ENCODE measurements around the gene TMEM214.

Gene TMEM214

DNA sequence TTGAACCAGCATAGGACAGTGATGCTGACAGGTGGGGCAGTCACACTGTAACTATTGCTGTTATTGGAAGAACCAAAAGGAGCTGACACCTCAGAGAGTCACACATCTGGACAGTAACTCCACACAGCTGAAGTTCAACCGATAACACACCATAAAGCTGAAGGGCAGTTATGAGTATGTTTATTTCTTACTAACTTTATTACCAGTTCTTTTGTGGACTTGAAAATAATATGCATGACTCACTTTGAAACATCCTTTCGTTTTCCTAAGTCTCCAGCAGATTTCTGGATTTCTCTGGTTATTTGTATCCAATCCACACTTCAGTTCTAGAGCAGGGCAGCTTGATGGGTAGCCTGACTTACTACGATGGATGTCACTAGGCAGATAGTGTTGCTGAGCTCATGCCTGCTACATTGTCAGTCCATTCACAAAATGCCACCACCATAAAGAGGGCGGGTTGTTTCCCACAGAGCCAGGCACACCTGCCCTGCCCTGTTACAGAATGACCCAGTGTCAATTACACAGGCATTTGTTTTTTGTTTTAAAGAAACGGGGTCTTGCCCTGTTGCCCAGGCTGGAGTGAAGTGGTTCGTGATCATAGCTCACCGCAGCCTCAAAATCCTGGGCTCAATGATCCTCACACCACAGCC, 10.3 kb downstream of the TMEM214 start:
- H3K27me3 ChIP-seq (ENCODE audit: insufficient read depth, low read length, poor library complexity) = no peaks in the 10 kb centered on the region
- no peak for DNase-seq

GRCh38 chr2:27049422-27050280, 16.9 kb downstream of the TMEM214 start:
- Histone ChIP-seq H4K5ac (ENCODE audit: low read length) (no peak overlapping the region), H3K79me2 (ENCODE audit: control insufficient read depth, insufficient read depth, low read length) (no peaks in the 10 kb centered on the region), H2BK5ac (ENCODE audit: low read length) (no peak overlapping the region), H3K27ac (ENCODE audit: low read depth, low read length) (peak overlapping the region; percentile 60), H2AK5ac (ENCODE audit: low read length) (no peak overlapping the region), H3K79me1 (ENCODE audit: low read length) (peaks cover 2% of the 10 kb centered on the region), H3K4ac (ENCODE audit: low read depth, low read length) (no peak overlapping the region), H3K18ac (ENCODE audit: low read length) (no peak overlapping the region), H3K4me3 (ENCODE audit: low read length) (peak overlapping the region; percentile 80), H3K4me2 (ENCODE audit: low read length) (peak overlapping the region; percentile 34), H4K8ac (ENCODE audit: low read depth, low read length) (no peak overlapping the region), H3K36me3 (ENCODE audit: control insufficient read depth, insufficient read depth, low read length) (no peaks in the 10 kb centered on the region), H3K4me1 (ENCODE audit: control insufficient read depth, low read depth, low read length) (peaks cover 2% of the 10 kb centered on the region), H3K27me3 (ENCODE audit: insufficient read depth, low read length, poor library complexity) (no peaks in the 10 kb centered on the region), H2BK120ac (ENCODE audit: low read depth, low read length) (no peak overlapping the region), H3K9ac (ENCODE audit: low read length) (peak overlapping the region; percentile 80), H3K23ac (ENCODE audit: low read length) (peak overlapping the region; percentile 15), H3K56ac (ENCODE audit: low read length) (peak overlapping the region; percentile 91), H2BK15ac (replicated peaks; ENCODE audit: low read depth) (no peak overlapping the region)
- no peak for DNase-seq
- WGBS (ENCODE audit: extremely low coverage, insufficient coverage, low lambda C conversion rate) = no CpG with 5 or more reads among the region's 52 CpGs

More for the DNA sequence above, 10.3 kb downstream of the TMEM214 start:
- Histone ChIP-seq H3K23ac (ENCODE audit: low read length) (no peak overlapping the region), H2BK15ac (replicated peaks; ENCODE audit: low read depth) (no peak overlapping the region), H3K4me3 (ENCODE audit: low read length) (no peak overlapping the region), H4K5ac (ENCODE audit: low read length) (no peak overlapping the region), H3K79me1 (ENCODE audit: low read length) (no peaks in the 10 kb centered on the region), H3K27ac (ENCODE audit: low read depth, low read length) (no peak overlapping the region), H3K4ac (ENCODE audit: low read depth, low read length) (no peak overlapping the region), H2AK5ac (ENCODE audit: low read length) (no peak overlapping the region), H3K36me3 (ENCODE audit: control insufficient read depth, insufficient read depth, low read length) (peaks cover 19% of the 10 kb centered on the region), H3K9ac (ENCODE audit: low read length) (no peak overlapping the region), H3K4me2 (ENCODE audit: low read length) (no peak overlapping the region), H3K56ac (ENCODE audit: low read length) (no peak overlapping the region), H3K79me2 (ENCODE audit: control insufficient read depth, insufficient read depth, low read length) (no peaks in the 10 kb centered on the region), H4K8ac (ENCODE audit: low read depth, low read length) (no peak overlapping the region), H2BK5ac (ENCODE audit: low read length) (no peak overlapping the region), H2BK120ac (ENCODE audit: low read depth, low read length) (no peak overlapping the region), H3K18ac (ENCODE audit: low read length) (no peak overlapping the region), H3K4me1 (ENCODE audit: control insufficient read depth, low read depth, low read length) (no peaks in the 10 kb centered on the region)
- no CpG with 5 or more reads among the region's 7 CpGs for WGBS (ENCODE audit: extremely low coverage, insufficient coverage, low lambda C conversion rate)

- no peak overlapping the region for H3K18ac ChIP-seq (ENCODE audit: low read length)
- H4K8ac ChIP-seq (ENCODE audit: low read depth, low read length) = no peak overlapping the region
- H3K4me1 ChIP-seq (ENCODE audit: control insufficient read depth, low read depth, low read length) = peaks cover 2% of the 10 kb centered on the region
- no peak overlapping the region for H2BK5ac ChIP-seq (ENCODE audit: low read length)
- no peaks in the 10 kb centered on the region for H3K79me2 ChIP-seq (ENCODE audit: control insufficient read depth, insufficient read depth, low read length)
- peak overlapping the region; percentile 91 for H3K56ac ChIP-seq (ENCODE audit: low read length)
- H3K27me3 ChIP-seq (ENCODE audit: insufficient read depth, low read length, poor library complexity) = no peaks in the 10 kb centered on the region
- DNase-seq = peak; percentile 97
- peak overlapping the region; percentile 80 for H3K9ac ChIP-seq (ENCODE audit: low read length)
- peak overlapping the region; percentile 60 for H3K27ac ChIP-seq (ENCODE audit: low read depth, low read length)
- H4K5ac ChIP-seq (ENCODE audit: low read length) = no peak overlapping the region
- H2AK5ac ChIP-seq (ENCODE audit: low read length) = no peak overlapping the region
- H2BK120ac ChIP-seq (ENCODE audit: low read depth, low read length) = no peak overlapping the region
- H3K79me1 ChIP-seq (ENCODE audit: low read length) = peaks cover 2% of the 10 kb centered on the region
- no peak overlapping the region for H2BK15ac ChIP-seq (replicated peaks; ENCODE audit: low read depth)
- peak overlapping the region; percentile 92 for H3K4me2 ChIP-seq (ENCODE audit: low read length)
- no peaks in the 10 kb centered on the region for H3K36me3 ChIP-seq (ENCODE audit: control insufficient read depth, insufficient read depth, low read length)
- H3K23ac ChIP-seq (ENCODE audit: low read length) = peak overlapping the region; percentile 15
- H3K4ac ChIP-seq (ENCODE audit: low read depth, low read length) = no peak overlapping the region
- H3K4me3 ChIP-seq (ENCODE audit: low read length) = peak overlapping the region; percentile 80
- WGBS (ENCODE audit: extremely low coverage, insufficient coverage, low lambda C conversion rate) = no CpG with 5 or more reads among the region's 48 CpGs
Observed at GRCh38 chr2:27050281-27050995, 17.7 kb downstream of the TMEM214 start.

DNA sequence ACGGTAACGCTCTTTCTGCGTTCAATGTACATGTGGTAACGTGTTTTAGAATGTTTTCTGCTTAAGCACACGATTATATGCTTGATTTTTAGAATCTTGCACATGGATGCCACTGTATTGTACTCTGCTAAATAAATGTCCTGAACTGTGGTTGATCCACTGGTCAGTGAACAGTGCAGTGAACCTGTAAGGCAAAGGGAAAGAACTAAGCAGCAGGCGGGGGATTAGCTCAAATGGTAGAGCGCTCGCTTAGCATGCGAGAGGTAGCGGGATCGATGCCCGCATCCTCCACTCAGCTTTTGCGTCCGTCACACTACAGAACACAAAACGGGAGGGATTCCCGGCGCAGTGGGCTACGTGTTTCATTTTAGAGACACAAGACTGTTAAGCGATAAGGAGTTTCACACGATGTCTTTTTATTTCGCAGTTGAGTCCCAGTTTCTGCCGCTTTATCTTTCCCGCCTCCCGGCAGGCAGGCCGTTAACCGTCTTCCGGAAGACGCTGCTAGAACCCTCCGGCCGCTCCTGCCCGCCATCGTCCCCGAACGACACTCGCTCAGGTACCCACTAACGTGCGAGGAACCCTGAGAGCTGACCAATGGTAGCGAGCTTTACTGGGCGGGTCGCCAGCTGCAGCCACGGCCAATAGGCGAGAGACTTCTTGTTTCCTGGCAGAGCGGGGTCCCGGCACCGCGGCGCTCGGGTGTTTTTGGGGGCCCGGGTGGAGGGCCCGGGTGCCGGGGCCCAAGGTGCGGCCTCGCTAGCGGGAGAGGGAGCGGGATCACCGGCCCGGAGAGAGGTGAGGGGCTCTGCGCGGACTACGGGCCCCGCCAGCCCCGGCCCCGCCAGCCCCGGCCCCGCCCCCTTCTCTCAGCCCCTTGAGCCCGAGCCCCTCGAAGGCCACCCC, 18.5 kb downstream of the TMEM214 start, which contains the start of gene AGBL5:
Gene AGBL5 (plus strand): TSS at position 673 of the 906 bp plus-strand sequence. CDS start 1,291 bp downstream, outside the sequence.
- H3K4me1 ChIP-seq (ENCODE audit: control insufficient read depth, low read depth, low read length) = peaks cover 2% of the 10 kb centered on the region
- H2BK15ac ChIP-seq (replicated peaks; ENCODE audit: low read depth) = no peak within 1 kb of the TSS
- H3K4me2 ChIP-seq (ENCODE audit: low read length) = peak within 1 kb of the TSS; percentile 97
- H3K9ac ChIP-seq (ENCODE audit: low read length) = peak within 1 kb of the TSS; percentile 80
- no peak within 1 kb of the TSS for H3K23ac ChIP-seq (ENCODE audit: low read length)
- H3K27ac ChIP-seq (ENCODE audit: low read depth, low read length) = peak within 1 kb of the TSS; percentile 60
- H3K4me3 ChIP-seq (ENCODE audit: low read length) = peak within 1 kb of the TSS; percentile 81
- no peaks in the 10 kb centered on the region for H3K27me3 ChIP-seq (ENCODE audit: insufficient read depth, low read length, poor library complexity)
- no peak within 1 kb of the TSS for H4K8ac ChIP-seq (ENCODE audit: low read depth, low read length)
- H2AK5ac ChIP-seq (ENCODE audit: low read length) = peak within 1 kb of the TSS; percentile 49
- no peak within 1 kb of the TSS for H4K5ac ChIP-seq (ENCODE audit: low read length)
- no peak within 1 kb of the TSS for H2BK5ac ChIP-seq (ENCODE audit: low read length)
- H3K36me3 ChIP-seq (ENCODE audit: control insufficient read depth, insufficient read depth, low read length) = peaks cover 2% of the 10 kb centered on the region
- WGBS (ENCODE audit: extremely low coverage, insufficient coverage, low lambda C conversion rate) = no CpG with 5 or more reads among the region's 67 CpGs
- H2BK120ac ChIP-seq (ENCODE audit: low read depth, low read length) = no peak within 1 kb of the TSS
- peaks cover 2% of the 10 kb centered on the region for H3K79me1 ChIP-seq (ENCODE audit: low read length)
- peak within 1 kb of the TSS; percentile 91 for H3K56ac ChIP-seq (ENCODE audit: low read length)
- H3K18ac ChIP-seq (ENCODE audit: low read length) = peak within 1 kb of the TSS; percentile 51
- no peak within 1 kb of the TSS for H3K4ac ChIP-seq (ENCODE audit: low read depth, low read length)
- H3K79me2 ChIP-seq (ENCODE audit: control insufficient read depth, insufficient read depth, low read length) = no peaks in the 10 kb centered on the region
- DNase-seq = peak; percentile 97
